Esophagus mucosa (tissue), 1 donor: Measurements from ENCODE around the gene PRRG2. TPM values are rescaled to one million over a fixed set of nuclear protein-coding genes. Genes with fewer than 3 reads are reported as not detected.
"Not testable (repeated sequence)": the region's sequence is repeated elsewhere in the genome, so short reads cannot be mapped to it uniquely, and the experiment has no call there.

Experiments used
- ATAC-seq: fragments of 200-7000 bp; cut with Tn5 transposase; one replicate; pipeline ENCODE4 v1.9.1; 2020
- total RNA-seq: library from RNA; stranded (reverse); gene quantifications from one replicate; pipeline ENCODE4 v1.2.4, GENCODE V29; 2023
- donor health status: DM: yes; HTN: yes; CAD: no.

PRRG2 gene
- total RNA-seq, 1 donor from 2014 or later: 13.2 TPM

DNA sequence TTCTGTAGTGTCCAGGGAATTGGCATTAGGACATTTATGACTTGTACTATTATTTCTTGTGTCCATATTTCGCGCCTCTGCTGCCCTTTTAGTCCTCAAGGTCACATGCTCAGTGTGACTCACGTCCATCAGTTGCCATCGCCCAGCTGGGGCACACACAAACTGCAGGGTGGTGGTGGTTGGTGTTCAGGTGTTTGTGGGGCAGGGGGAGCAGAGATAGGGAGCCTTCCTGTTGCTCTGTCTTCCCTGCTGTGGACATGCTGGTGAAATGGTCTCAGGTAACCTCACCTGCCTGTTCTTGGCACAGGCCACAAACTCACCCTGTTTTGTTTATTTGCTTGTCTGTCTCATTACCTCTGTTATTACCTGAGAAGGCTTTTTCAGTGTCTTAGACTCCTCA lies 32.3 kb downstream of the PRRG2 start:
- ATAC-seq: peak; percentile 20

- ATAC-seq: peak; percentile 63
Measured at GRCh38 chr19:49614096-49614833, 33.1 kb downstream of the PRRG2 start.

- ATAC-seq: no peak
Measured at GRCh38 chr19:49615861-49616260, 34.7 kb downstream of the PRRG2 start.

DNA sequence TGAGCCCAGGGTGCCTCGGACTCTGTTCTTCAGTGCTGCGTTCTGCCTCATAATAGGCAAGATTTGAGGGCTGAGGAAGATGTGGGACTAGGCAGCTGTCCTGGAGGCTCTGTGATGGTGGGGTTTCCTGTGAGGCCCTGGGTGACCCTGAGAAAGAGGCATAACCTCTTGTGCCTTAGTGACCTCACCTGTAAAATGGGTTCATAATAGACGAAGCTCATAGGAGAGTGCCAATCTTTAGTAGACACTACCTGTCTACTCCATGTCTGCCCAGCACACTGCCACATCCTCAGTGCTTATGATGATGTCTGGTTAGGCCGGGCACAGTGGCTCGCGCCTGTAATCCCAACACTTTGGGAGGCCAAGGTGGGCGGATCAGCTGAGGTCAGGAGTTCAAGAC lies 35.4 kb downstream of the PRRG2 start:
- no peak for ATAC-seq

GRCh38 chr19:49616945-49617344 lies 35.8 kb downstream of the PRRG2 start:
- no peak for ATAC-seq

GRCh38 chr19:49617860-49618259 lies 36.7 kb downstream of the PRRG2 start:
- not testable (repeated sequence) for ATAC-seq

GRCh38 chr19:49624967-49625910 lies 44.1 kb downstream of the PRRG2 start:
- peak; percentile 14 for ATAC-seq

DNA sequence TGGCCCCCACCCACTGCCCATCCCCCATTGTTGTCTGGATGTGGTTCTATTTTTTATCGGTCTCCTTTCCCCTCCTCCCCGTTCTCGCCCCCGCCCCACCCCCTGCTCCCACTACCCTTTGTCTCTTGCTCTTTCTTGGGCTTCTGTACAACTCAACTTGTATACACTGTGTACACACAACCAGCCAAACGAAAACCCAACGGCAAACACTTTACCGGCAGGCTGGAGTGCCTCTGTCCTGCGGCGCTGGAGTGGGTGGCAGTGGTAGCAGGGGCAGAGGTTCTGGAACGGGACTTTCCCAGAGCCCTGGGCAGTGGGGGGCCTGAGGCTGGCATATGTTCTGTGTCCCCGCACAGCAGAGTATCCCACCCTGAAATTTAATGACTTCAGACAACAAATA lies 45.1 kb downstream of the PRRG2 start:
- no peak for ATAC-seq

GRCh38 chr19:49629659-49630058 lies 48.5 kb downstream of the PRRG2 start:
- ATAC-seq: no peak

DNA sequence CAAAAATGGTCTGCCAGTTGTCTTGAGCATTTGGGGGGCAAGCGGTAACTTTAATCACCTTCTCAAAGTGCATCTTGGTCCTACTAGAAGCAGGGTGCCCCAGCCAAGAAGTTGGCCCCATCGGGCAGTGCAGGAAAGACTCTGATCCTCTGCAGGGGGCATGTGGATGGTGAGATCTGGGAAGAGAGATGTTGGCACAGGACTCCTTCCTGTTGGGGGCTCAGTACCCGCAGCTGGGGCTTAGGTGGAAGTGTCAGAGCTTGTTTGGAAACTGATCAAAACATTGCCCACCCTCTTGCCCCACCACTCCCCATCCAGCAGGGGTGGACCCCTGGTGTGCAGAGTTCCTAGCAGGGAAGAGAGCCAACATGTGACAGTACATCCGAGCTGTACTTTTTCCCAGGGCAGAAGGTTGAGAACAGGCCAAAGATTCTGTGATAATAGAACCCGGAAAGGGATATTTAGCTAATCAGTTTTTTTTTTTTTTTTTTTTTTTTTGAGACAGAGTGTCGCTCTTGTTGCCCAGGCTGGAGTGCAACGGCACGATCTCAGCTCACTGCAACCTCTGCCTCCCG lies 50.0 kb downstream of the PRRG2 start:
- ATAC-seq: peak; percentile 16

- no peak for ATAC-seq
Measured at GRCh38 chr19:49631610-49632192, 50.6 kb downstream of the PRRG2 start.

- no peak for ATAC-seq
Measured at GRCh38 chr19:49632576-49632975, 51.5 kb downstream of the PRRG2 start.

DNA sequence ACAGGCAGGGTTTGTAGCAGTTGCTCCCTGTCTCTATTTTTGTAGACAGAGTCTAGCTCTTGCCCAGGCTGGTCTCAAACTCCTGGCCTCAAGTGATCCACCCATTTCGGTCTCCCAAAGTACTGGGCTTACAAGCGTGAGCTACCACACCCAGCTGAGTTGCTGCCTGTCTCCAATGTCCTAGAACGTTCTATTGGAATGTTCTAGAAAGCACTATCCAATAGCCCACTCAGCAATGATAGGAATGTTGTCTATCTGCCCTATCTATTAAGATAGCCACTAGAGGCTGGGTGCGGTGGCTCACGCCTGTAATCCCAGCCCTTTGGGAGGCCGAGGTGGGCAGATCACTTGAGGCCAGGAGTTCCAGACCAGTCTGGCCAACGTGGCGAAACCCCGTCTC lies 52.2 kb downstream of the PRRG2 start:
- ATAC-seq: not testable (repeated sequence)

GRCh38 chr19:49635530-49636232 lies 54.6 kb downstream of the PRRG2 start:
- no peak for ATAC-seq

DNA sequence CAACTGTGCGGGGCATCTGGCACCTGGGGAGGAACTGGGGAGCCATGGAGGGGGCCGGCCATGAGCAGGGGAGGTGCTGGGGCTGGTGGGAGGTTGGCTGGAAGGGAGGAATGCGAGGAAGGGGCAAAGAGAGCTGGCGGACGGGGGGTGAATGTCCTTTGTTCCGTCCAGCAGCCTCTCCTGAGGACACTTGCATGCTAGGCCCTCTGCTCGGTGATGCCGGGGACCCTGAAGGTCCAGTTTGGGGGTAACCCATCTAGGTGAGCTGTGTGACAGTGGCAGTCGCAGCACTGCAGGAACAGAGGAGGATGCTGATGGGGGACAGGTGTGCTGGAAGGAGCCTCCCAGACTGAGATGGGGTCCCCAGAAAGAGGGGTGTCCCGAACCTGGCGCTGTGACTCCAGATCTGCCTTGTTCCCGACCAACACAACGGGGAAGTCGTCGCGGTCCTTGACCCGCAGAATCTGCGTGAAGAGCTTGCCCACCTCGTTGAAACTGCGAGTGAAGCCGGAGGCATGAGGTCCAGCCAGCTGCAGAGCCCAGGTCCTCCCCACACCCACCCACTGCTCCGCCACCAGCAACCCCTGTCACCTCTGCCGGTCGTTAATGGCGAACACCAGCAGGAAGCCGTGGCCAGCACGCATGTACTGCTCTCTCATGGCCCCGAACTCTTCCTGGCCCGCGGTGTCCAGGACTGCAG lies 55.3 kb downstream of the PRRG2 start:
- ATAC-seq: no peak

GRCh38 chr19:49637821-49638738 lies 57.0 kb downstream of the PRRG2 start:
- peak; percentile 3 for ATAC-seq

- ATAC-seq: no peak
Measured at GRCh38 chr19:49639401-49640112, 58.4 kb downstream of the PRRG2 start.

DNA sequence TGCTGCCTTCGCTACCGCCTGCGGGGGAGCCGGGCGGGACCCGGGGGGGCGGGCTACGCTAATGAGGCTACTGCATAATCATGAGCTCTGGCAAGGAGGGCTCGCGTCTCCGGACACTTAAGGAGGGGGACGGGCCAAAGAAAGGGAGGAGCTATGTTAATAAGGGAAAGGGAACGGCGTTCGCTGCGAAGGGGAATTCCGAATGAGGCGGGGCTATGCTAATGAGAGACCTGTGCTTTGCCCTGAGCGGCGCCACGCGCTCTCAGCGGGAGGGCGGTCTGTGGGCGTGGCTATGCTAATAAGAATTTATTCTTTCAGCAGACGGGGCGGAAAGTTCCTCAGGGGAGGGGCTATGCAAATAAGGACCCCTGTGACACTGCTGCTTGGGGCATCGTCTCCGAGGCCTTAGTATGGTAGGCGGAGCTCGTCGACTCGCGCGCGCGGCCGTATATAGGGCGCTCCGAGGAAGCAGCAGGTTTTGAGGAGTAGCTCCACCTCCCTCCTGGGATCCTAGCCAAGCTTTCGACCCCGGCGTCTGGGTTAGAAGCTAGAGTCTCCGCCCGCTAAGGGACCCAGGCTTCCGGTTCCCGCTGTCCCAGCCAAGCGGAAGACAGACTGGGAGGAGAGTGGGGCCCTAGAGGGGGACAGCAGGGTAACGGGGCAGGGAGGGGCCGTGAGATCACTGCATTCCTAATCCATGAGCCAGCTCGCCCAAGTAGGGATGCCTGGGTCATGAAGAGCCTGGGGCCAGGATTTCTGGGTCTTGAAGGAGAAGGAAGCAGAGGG lies 59.2 kb downstream of the PRRG2 start, which contains the start of gene RRAS:
TSS of gene RRAS (minus strand) at position 31 of the 786 bp plus-strand sequence. CDS start 45 bp downstream, outside the sequence.
- ATAC-seq: peak; percentile 74
